K562 (cell line): ENCODE data around the gene AGAP1. TPM values are rescaled to one million over a fixed set of nuclear protein-coding genes. Genes with fewer than 3 reads are reported as not detected.

Experiments used
- ATAC-seq: fragments of 200-7000 bp; cut with Tn5 transposase; 3 replicates; pipeline ENCODE4 v1.9.1; 2020; ENCODE audit warnings: moderate library complexity
- BruUV-seq: library from RNA; stranded (reverse); fragments of 400-500 nt; replicated peaks from 2 replicates; lab custom pipeline; 2021; lab: Mats Ljungman, UMichigan
- CTCF ChIA-PET: fragments of 300-600 bp; formaldehyde crosslinking; extraction: SDS; loops from one replicate; lab custom pipeline; 2021; ENCODE audit warnings: low intra/inter-chr PET ratio; lab: Yijun Ruan, JAX
- POLR2A ChIA-PET: fragments of 300-600, 350-650 bp; sonication (Branson Sonifier 250); formaldehyde crosslinking; extraction: SDS; loops from one replicate; lab custom pipeline; 2021; ENCODE audit warnings: antibody characterized with exemption, inconsistent platforms; lab: Yijun Ruan, JAX
- DNase-seq, 4 experiments: peaks; one replicate each; pipeline versions ENCODE4 v3.0.0 to v3.0.0-alpha.2; 2011 to 2018; ENCODE audit warnings: low spot score in 3 of 4, mixed read lengths in 3 of 4; ENCODE audit errors: extremely low read depth in 1 of 4
- FAIRE-seq: peaks from 2 replicates; lab custom pipeline; 2011; peaks lifted over from hg19 to GRCh38; lab: Jason Lieb, UNC
- H2AFZ ChIP-seq: 2 replicates; pipeline ENCODE4 v1.6.0; 2011; ENCODE audit warnings: low read depth, low read length, control low read depth, inconsistent platforms
- H3K27ac ChIP-seq: fragments of 200-600 bp; 3 replicates; pipeline ENCODE4 v1.8.0; 2011; ENCODE audit warnings: low read depth, mild to moderate bottlenecking, control low read depth, inconsistent platforms, low read length, moderate library complexity, mixed read lengths; ENCODE audit errors: extremely low read depth
- H3K27me3 ChIP-seq, 2 experiments: fragments of 300-600 bp in 1 of 2; 2 replicates in 1 of 2; 3 replicates in 1 of 2; pipeline versions ENCODE4 v1.6.0 to v1.8.0; 2011; ENCODE audit warnings: inconsistent platforms in 2 of 2, low read length in 2 of 2, mild to moderate bottlenecking in 1 of 2, mixed read lengths in 1 of 2, moderate library complexity in 1 of 2; ENCODE audit not compliant: control insufficient read depth in 2 of 2, insufficient read depth in 2 of 2
- H3K36me3 ChIP-seq: fragments of 300-600 bp; 3 replicates; pipeline ENCODE4 v1.8.0; 2011; ENCODE audit warnings: mild to moderate bottlenecking, low read length, inconsistent platforms; ENCODE audit not compliant: control insufficient read depth, insufficient read depth
- H3K4me1 ChIP-seq, 2 experiments: fragments of 200-600 bp in 1 of 2; replicated peaks in 1 of 2; 2 replicates in 1 of 2; 3 replicates in 1 of 2; pipeline versions ENCODE4 v1.5.1 to v1.8.0; 2011; ENCODE audit warnings: inconsistent platforms in 2 of 2, low read length in 2 of 2, mild to moderate bottlenecking in 1 of 2, mixed read lengths in 1 of 2, moderate library complexity in 1 of 2; ENCODE audit not compliant: control insufficient read depth in 2 of 2, insufficient read depth in 2 of 2
- H3K4me2 ChIP-seq: 2 replicates; pipeline ENCODE4 v1.6.1; 2011; ENCODE audit warnings: low read length, control low read depth, inconsistent platforms, mixed read lengths; ENCODE audit not compliant: insufficient read depth
- H3K4me3 ChIP-seq: fragments of 200-600 bp; sonication (generic), shearing (Covaris generic); 2 replicates; pipeline ENCODE4 v1.5.1; 2016; ENCODE audit warnings: control low read depth, inconsistent platforms
- H3K79me2 ChIP-seq: fragments of 200-600 bp; 3 replicates; pipeline ENCODE4 v1.8.0; 2011; ENCODE audit warnings: low read length, inconsistent platforms; ENCODE audit not compliant: control insufficient read depth, insufficient read depth
- H3K9ac ChIP-seq, 2 experiments: 2 replicates each; pipeline versions ENCODE4 v1.6.0 to v1.6.1; 2011; ENCODE audit warnings: low read depth in 2 of 2, low read length in 2 of 2, control low read depth in 1 of 2, inconsistent platforms in 1 of 2, mild to moderate bottlenecking in 1 of 2, mixed read lengths in 1 of 2; ENCODE audit not compliant: insufficient read depth in 1 of 2
- H3K9me1 ChIP-seq: one replicate; pipeline ENCODE4 v1.6.0; 2011; ENCODE audit warnings: inconsistent platforms, mild to moderate bottlenecking, low read length, moderate library complexity; ENCODE audit not compliant: control insufficient read depth, insufficient read depth
- H3K9me3 ChIP-seq: replicated peaks from 2 replicates; pipeline ENCODE4 v1.5.1; 2011; ENCODE audit warnings: low read depth, low read length, inconsistent platforms; ENCODE audit not compliant: control insufficient read depth, insufficient read depth
- H4K20me1 ChIP-seq: replicated peaks from 2 replicates; pipeline ENCODE4 v1.6.1; 2011; ENCODE audit warnings: low read length, inconsistent platforms, mixed read lengths; ENCODE audit not compliant: control insufficient read depth, insufficient read depth
- IRF2 ChIP-seq: sonication (generic); formaldehyde crosslinking; IDR thresholded peaks from 2 replicates; pipeline ENCODE4 v1.8.1; 2022; ENCODE audit warnings: mild to moderate bottlenecking, missing genetic modification reagents
- MCM7 ChIP-seq, 2 experiments: fragments of 450-650 bp; IDR thresholded peaks; 2 replicates each; pipeline ENCODE4 v1.6.1; 2016 to 2018
- POLR3G ChIP-seq: IDR thresholded peaks from 2 replicates; pipeline ENCODE4 v1.6.1; 2011; ENCODE audit not compliant: insufficient read length, insufficient replicate concordance; ENCODE audit errors: extremely low read depth
- SRF ChIP-seq, 2 experiments: fragments of 250-450, 450-650 bp in 1 of 2; sonication (Bioruptor Pico) in 1 of 2; sonication (generic) in 1 of 2; formaldehyde crosslinking; IDR thresholded peaks; 2 replicates each; pipeline versions ENCODE4 v1.5.0 to v1.5.1; 2020 to 2022; ENCODE audit warnings: mild to moderate bottlenecking in 1 of 2, missing genetic modification reagents in 1 of 2
- ZNF586 ChIP-seq: fragments of 450-650 bp; formaldehyde crosslinking; conservative IDR thresholded peaks from 2 replicates; pipeline ENCODE4 v1.4.0; 2020; ENCODE audit warnings: mild to moderate bottlenecking, moderate library complexity
- WGBS: fragments of 100-300 bp; shearing (Covaris generic); methylation state at CpG from one replicate; pipeline ENCODE4 v1.1.6; 2016; ENCODE audit warnings: low coverage, mixed read lengths; ENCODE audit not compliant: insufficient coverage; ENCODE audit errors: missing lambda C conversion rate; 5-methylcytosine and 5-hydroxymethylcytosine counted together
- in situ Hi-C: fragments of 300-500 bp; cut with MboI; formaldehyde crosslinking; loops from 4 replicates; pipeline ENCODE4 v1.15.0; 2018; ENCODE audit warnings: inconsistent platforms, mixed read lengths
- intact Hi-C: fragments of 100-400 bp; cut with micrococcal nuclease; formaldehyde crosslinking; loops from 2 replicates; pipeline ENCODE4 v1.14.2; 2022
- polyA plus RNA-seq, 8 experiments: library from polyadenylated mRNA; depleted of rRNA in 4 of 8; stranded (reverse) in 5 of 8; unstranded in 3 of 8; fragments of >200 nt; fragmentation: Nextera tagmentation in 2 of 8; fragmentation: Illumina TruSeq in 1 of 8; extraction: Ambion mirVana in 2 of 8; extraction: Trizol in 1 of 8; gene quantifications; 2 replicates each; pipeline versions ENCODE4 v1.2.1 to v1.2.3, GENCODE V29; 2011 to 2014; ENCODE audit warnings: inconsistent platforms in 1 of 8, missing spikeins in 1 of 8
- total RNA-seq, 7 experiments: library from RNA; depleted of rRNA in 6 of 7; stranded (reverse); fragments of >200 nt in 6 of 7; fragmentation: Illumina TruSeq in 2 of 7; extraction: Trizol in 2 of 7; gene quantifications; 2 replicates each; pipeline versions ENCODE4 v1.2.1 to v1.2.3, GENCODE V29; 2011 to 2021; ENCODE audit warnings: low replicate concordance in 1 of 7
- TF ChIP-seq, protein P1 (sequence below): fragments of 250-450 bp; sonication (Bioruptor Pico); IDR thresholded peaks from 2 replicates; pipeline ENCODE4 v1.8.0; 2022; ENCODE audit warnings: moderate library complexity, mild to moderate bottlenecking, inconsistent platforms
- TF ChIP-seq, protein P2 (sequence below): fragments of 450-650 bp; IDR thresholded peaks from 2 replicates; pipeline ENCODE4 v1.6.1; 2017; ENCODE audit warnings: antibody characterized with exemption
- TF ChIP-seq, protein P3 (sequence below): sonication (generic); formaldehyde crosslinking; IDR thresholded peaks from 2 replicates; pipeline ENCODE4 v1.5.0; 2020; ENCODE audit warnings: missing genetic modification reagents

Gene AGAP1
- total and polyA plus RNA-seq, 9 of the 15 experiments (the other 6 are each of a cell fraction or from before 2014, with no cell fraction given), result 1.3 to 24.0 (median 10.6) TPM

DNA sequence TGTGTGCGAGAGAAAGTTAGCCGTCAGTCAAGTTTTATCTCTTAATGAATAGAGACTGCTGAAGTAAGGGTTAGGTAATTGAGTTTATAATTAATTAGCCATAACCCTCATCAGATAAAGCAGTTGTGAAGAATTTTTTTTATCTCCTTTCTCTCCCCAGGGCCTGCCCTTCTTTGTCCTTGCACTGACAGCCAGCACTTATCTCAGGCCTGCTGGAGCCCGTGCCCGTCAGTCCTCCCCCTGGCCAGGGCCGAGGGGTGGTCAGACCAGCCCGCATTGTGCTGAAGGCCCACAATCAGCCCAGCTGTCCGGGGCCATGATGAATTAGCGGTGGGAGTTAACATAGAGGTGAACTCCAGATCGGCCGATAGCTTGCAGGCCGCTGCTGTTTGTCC is 358.7 kb downstream of the AGAP1 start:
- intact Hi-C loops, result no loop called here
- Histone ChIP-seq H3K4me1 (peaks cover 0 to 6% of the 10 kb centered on the region in 2 experiments; a peak in 2 of 5 replicates), H4K20me1 (no peaks in the 10 kb centered on the region), H3K9me1 (peaks cover 3% of the 10 kb centered on the region)
- FAIRE-seq (no peak), ATAC-seq (no peak), DNase-seq (no peak)
- ChIA-PET POLR2A (no interaction called here), CTCF (no interaction called here)
- BruUV-seq, result no TSS peak
- no peak for TF ChIP-seq MCM7 (IDR thresholded peaks at IDR 0.05)
- no peak for TF ChIP-seq SRF (CRISPR knock-in tag; IDR thresholded peaks at IDR 0.05)
- TF ChIP-seq, protein P1, sequence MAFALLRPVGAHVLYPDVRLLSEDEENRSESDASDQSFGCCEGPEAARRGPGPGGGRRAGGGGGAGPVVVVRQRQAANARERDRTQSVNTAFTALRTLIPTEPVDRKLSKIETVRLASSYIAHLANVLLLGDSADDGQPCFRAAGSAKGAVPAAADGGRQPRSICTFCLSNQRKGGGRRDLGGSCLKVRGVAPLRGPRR (CRISPR knock-in tag), result no peak
- no peak for TF ChIP-seq POLR3G
- TF ChIP-seq IRF2 (CRISPR knock-in tag), result no peak
- no peak for TF ChIP-seq ZNF586 (CRISPR knock-in tag)
- TF ChIP-seq, protein P2, sequence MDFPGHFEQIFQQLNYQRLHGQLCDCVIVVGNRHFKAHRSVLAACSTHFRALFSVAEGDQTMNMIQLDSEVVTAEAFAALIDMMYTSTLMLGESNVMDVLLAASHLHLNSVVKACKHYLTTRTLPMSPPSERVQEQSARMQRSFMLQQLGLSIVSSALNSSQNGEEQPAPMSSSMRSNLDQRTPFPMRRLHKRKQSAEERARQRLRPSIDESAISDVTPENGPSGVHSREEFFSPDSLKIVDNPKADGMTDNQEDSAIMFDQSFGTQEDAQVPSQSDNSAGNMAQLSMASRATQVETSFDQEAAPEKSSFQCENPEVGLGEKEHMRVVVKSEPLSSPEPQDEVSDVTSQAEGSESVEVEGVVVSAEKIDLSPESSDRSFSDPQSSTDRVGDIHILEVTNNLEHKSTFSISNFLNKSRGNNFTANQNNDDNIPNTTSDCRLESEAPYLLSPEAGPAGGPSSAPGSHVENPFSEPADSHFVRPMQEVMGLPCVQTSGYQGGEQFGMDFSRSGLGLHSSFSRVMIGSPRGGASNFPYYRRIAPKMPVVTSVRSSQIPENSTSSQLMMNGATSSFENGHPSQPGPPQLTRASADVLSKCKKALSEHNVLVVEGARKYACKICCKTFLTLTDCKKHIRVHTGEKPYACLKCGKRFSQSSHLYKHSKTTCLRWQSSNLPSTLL, result no peak
- TF ChIP-seq, protein P3, sequence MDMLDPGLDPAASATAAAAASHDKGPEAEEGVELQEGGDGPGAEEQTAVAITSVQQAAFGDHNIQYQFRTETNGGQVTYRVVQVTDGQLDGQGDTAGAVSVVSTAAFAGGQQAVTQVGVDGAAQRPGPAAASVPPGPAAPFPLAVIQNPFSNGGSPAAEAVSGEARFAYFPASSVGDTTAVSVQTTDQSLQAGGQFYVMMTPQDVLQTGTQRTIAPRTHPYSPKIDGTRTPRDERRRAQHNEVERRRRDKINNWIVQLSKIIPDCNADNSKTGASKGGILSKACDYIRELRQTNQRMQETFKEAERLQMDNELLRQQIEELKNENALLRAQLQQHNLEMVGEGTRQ, result no peak
- TF ChIP-seq, all 486 proteins: peak for 0
- H3K79me2 ChIP-seq, result no peaks in the 10 kb centered on the region
- no peak overlapping the region for H3K4me2 ChIP-seq
- H3K9me3 ChIP-seq, result no peaks in the 10 kb centered on the region
- no CpG with 5 or more reads among the region's 11 CpGs for WGBS
- in situ Hi-C loops, result no loop called here
- H2AFZ ChIP-seq, result no peak overlapping the region
- no peak overlapping the region for H3K4me3 ChIP-seq
- no peaks in the 10 kb centered on the region for H3K27me3 ChIP-seq
- no peaks in the 10 kb centered on the region for H3K36me3 ChIP-seq
- no peak overlapping the region for H3K27ac ChIP-seq
- H3K9ac ChIP-seq, result no peak overlapping the region
